ENCODE data around the gene SNX25.

GRCh38 chr4:185323606-185324005 lies 114.2 kb downstream of the SNX25 start:
- TF ChIP-seq CTCF (IDR thresholded peaks at IDR 0.05 in 8 of 11, conservative IDR thresholded peaks at IDR 0.05 in 3 of 11) (no peak), POLR2AphosphoS5 (IDR thresholded peaks at IDR 0.05) (no peak), POLR2A (IDR thresholded peaks at IDR 0.05) (no peak)
